ENCODE data around the gene NFAM1.

Gene NFAM1

DNA sequence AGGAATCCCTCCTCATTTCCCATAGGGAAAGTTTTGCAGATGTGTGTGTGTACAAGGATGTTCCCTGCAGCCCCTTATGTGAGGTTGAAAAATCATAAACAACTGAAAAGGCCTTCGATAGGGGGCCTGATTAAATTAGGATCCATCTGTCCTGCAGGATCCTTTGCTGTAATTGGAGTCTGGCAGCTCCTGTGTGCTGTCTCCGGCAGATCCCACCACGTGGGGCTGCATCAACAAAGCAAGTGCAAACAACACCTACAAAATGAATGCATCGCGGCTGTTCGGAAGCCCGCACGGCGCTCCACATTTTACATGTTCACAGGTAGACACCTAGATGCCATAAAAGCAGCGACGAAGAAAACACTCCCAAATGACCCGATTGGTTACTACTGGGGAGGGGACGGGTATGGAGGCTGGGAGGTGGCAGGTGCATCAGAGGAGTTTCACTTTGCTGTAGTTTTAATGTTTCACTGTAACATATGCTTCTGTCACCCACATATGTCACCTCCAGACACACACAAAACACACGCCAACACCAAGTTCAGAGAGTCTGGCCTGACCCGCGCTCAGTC, 52.2 kb downstream of the NFAM1 start:
- DNase-seq, result no peak

DNA sequence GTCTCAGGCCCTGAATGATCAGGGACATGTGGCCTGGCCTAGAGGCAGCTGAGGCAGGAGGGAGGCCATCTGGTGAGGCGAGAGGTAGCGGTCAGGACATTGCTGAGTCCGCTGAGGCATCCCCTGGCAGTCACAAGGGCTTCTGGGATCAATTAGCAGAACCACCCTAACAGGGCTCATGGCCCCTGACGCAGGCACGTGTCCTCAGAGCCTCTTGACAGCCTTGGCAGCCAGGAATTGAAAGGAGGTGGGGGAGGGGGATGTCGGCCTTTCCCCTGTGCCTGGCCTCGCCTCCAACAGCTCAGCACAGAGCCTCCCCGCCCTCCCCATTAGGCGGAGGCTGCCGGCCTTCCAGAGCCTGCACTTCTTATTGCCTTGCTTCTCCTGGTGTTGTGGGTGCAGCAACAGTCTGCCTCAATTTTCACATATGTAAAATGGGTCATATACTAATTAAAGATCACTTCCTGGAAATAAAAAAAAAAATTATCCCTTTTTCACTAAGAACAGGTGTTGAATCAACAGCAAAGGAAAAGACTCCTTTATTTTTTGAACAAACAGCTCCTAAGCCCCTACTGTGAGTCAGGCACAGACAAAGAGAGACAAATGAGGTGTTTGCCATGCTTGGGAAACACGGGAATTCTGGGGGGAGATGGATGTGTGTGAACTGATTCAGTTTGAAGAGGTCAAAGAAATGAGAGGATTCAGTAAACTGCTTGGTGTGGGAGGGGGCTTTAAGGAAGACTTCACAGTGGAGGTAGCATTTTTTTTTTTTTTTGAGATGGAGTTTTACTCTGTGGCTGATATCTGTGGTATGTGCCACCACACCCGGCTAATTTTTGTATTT, 55.3 kb downstream of the NFAM1 start:
- no peak for DNase-seq

DNA sequence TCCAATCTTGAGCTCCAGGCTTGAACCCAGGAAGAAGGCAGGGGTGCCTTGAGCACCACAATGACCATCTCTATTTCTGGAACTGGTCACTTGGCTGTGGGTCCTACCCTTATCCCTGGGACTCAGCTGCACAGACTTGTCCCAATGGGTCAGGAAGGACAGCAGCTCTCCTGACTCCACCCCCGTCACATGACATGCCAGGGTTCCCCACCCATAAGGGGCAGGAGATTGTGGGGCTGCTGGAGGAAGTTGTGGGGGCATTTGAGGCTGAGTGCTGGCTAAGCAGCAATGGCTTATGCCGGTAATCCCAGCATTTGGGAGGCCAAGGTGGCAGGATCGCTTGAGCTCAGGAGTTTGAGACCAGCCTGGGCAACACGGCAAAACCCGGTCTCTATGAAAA, 56.2 kb downstream of the NFAM1 start:
- DNase-seq, result no peak

DNA sequence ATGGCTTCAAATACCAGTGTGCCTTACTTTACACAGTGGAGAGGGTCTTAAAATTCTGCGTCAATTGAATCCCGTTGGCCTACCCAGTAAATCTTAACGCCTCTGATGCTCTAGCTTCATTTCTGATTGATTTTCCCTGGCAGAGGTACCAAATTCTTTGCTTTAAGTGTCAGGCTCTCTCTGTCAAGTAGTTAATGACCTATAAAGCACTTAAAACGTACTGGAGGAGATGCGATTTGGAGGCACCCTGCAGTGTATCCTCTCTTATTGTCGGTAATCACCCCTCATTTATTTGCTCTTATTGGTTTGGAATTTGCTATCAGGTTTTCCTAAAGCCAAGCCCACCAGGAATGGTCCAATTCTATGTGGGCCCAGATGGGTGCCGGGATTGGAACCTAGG, 59.2 kb downstream of the NFAM1 start:
- DNase-seq, result no peak

DNA sequence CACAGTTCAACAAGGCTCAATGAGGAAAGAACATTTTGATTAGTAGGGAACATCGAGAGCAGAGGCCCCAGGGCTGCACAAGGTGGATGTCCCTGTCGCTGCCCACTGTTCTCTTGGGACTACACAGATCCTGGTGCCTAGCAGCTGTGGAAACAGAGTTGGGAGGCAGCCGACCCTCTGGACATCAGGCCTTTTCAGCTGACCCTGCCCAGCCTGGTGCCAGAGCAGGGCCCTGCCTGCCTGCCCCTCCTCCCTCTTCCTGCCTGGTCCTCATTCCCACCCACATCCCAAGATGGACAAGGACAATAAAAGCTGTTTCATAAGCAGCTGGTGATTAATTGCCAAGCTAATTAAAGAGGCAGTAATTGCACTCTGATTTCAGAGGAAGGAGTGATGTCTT, 60.7 kb downstream of the NFAM1 start:
- DNase-seq, result no peak

DNA sequence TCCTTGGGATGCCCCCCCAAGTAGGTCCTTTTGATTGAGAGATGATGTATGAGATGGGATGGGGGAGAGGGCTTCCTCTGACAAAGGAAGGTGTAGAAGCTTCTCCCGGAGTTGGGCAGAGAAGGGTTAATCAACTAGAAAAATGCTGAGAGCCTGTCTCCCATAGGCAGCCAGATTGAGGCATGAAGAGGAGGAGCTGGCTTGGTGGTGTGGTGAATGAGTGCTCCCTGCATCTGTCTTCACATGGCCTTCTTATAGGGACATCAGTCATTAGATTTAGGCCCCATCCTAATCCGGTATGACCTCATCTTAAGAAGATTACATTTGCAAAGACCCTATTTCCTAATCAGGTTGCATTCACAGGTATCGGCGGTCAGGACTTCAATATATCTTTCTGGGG, 61.1 kb downstream of the NFAM1 start:
- DNase-seq, result no peak

DNA sequence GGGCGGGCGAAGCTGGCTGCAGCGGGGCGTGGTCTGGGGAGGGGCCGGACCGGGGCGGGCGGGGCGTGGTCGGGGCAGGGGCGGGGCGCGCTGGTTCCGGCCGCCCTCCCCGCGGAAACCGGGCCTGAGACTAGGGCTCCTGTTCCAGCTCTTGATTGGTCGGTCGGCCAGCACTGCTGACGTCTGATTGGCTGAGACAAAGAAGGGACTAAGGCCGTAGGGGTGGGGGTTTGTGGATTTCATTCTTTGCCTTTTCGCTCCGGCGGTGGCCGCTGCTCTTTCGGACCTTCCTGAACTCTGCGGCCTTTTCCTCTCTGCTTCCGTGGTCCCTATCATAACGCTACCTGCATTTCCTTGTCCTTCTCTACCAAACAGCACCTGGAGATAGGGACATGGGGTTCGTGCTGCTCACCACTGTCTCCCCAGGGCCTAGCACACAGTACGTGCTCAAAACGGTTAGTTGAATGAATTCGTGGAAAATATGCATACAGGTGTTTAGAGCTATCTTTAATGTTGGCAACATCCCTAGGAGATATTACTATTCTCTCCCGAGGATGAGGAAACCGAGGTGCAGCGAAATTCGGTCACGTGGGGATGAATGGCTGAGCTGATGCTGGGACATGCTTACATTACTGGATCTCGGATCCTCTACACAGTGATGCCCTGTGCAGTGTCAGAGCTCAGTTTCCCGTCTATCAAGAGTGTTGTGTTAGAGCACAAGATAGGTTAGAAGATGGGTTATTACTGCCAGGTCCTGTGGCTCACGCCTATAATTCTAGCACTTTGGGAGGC, 62.8 kb downstream of the NFAM1 start:
- peak; percentile 68 to 88 (median 78) for DNase-seq

DNA sequence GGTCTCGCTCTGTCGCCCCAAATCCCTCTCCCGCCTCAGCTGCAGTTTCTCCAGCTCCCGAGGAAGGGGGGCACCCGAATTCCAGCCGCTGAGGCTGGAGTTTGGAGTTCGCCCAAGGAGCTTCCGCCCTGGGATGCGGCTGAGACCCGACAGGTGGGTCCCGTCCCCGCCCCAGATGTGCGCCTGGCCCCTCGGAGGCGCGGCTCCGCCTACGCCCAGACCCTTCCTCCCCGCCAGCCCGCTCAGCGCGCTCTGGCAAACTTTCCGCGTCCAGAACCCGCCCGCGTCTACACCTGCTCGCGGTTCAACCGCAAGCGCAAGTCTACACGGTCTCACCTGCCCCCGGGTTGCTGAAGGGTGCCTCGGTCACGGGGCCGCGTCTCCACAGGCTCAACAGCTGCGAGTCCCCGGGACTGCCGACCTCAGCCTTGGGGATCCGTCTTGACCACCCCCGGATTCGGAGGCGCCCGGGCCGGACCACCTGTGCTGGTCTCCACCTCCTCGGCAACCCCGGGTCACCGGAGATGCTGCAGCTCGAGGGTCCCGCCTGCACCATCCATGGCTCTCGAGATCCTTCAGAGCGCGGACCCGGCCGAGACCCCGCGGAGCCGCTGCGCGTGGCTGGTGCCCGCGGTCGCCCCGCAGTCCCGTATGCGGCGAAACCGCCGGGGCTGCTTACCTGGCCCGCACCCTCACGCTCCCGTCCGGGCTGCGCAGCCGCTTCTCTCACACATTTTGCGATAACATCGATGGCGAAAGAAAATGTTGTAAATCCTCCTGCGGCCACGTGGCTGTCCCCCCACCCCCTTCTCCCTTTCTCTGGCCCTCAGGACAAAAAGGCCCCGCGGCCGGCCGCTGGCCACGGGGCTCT, 63.6 kb downstream of the NFAM1 start:
- peak in 2 of 5 donors; percentile 12 to 23 for DNase-seq

DNA sequence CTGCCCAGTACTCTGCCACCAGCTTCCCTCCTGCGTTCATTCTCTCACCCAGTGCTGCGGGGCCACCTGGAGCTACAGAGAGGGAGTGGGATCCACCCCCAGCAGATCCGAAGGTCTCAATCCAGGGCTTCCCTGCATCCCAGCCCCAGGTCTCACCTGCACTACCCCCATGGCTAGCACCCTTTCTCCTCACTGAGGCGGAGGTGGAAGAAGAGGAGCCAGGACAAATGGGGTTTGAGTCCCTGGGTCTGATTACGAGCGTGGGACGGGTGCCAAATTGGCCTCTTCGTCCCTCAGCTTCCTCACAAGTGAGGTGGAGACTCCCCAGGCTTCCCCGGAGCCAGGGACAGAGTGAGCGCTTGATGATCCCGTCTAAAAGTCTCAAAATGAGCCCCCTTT, 64.2 kb downstream of the NFAM1 start:
- DNase-seq, result no peak

DNA sequence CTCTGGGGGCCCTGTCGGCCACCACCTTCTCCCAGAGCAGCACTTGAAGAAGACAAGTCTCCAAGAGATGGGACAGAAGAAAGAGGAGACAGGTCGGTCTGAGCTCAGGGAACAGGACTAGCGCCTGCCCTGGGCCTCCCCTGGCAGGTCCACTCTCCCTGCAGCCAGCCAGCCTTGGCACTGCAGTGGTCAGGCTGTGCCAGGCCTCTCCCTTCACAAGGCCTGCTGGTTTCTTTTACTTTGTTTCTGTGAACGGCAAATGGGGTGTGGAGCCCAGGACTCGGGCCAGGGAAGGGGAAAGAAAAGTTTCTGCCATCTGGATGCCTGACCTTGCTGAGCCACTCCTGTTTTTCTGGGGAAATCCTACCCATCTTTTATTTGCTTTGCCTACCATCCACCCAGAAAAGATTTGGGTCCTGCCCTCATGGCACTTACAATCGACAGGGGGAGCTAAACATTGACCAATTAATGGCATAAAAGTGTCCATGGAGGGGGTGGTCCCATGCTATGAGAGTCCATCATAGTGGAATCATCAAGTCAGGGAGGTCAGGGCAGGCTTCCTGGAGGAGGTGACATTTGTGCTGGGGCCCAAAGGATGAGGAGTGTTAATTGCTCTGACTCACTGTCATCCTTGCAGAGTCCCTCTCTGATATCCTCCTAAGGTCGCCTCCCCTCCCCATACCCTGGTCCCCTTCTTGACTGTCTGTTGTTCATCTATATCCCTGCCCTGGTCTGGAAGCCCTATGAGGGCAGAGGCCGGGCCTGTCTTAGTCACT, 65.2 kb downstream of the NFAM1 start:
- no peak for DNase-seq

DNA sequence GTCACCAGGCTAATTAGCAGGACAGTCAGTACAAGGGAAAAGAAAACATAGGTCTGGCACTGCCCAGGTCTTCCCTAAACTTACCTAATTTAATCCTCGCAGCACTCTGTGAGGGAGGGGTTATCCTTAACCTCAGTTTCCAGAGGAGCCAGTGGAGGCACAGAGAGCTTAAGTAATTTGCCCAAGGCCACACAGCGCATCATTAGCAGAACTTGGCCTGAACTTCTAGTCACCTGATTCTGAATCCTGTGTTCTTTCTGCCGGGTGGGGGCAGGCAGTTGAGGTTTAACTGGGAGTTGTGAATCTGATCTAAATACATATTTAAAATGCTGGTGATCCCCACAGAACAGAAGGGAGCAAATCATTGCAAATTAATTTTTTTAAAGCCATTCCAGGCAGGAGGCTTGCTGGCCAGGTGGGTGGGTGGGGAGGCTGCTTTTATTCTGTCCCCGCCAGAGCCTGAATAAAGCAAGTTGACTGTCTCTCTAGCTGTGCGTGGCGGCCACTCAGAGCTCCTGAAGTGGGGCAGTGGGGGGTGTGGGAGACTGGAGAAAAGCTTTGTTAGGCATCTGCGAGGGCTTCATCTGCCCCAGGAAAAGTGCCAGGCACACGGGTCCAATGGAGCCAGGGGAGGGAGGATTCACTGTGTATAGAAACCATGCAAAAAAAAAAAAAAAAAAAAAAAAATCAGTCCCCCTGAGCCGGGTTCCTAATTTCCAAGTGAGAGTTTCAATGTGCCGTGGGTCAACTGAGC, 66.1 kb downstream of the NFAM1 start:
- DNase-seq, result no peak

DNA sequence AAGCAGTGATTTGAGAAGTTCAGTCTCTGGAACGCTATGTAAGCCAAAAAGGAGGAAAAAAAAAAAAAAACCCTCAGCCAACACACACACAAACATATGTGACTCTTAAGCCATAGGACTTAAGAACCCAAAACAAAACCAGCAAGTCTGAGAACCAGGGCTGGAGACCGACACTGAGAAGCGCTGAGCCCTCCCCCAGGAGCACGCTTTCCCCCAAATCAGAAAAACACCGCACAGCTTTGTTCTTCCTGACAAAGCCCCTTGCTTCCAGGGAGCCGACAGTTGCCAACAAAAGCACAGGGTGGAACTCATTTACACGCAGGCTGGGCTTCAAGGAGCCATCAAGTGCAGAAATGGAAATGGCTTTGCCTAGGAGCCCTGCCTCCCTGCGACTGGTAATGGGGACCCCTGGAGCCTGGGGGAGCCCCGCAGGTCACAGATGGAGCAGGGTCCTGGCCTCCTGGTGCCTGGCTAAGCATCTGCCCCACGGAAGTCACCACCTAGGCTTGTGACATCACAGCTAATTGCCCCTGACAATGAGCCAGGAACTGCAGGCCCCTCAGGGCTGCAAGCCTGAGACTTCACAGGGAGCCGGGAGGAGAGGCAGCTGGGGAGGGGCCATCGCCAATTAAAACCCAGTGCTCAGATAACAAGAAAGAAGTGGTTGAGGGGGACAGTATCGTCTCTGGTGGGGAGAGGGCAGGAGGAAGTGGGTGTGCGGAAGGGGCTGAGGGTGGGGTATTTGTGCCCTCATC, 66.9 kb downstream of the NFAM1 start:
- DNase-seq, result no peak

DNA sequence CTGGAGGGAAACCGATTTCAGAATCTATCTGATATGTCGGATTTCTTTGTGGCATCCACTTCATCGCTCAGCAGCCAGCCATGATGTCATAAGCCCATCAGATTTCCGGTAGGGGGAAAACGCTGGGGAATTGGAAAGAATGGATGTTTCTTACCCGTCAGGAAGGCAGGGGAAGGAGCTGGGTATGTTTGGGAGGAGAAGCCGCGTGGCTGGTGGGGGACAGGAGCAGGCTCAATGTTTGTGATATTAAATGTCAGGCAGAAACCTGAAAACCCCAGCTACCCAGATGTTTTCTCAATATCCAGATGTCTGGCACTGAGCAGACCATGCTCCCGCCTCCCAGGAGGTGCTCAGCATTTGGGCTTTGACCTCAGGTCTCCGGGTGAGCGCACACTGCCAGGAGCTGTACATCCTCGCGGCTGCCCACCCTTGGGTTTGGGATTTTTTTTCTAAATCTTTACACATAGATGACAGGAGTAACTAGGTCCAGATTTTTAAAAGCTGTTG, 67.5 kb downstream of the NFAM1 start:
- no peak for DNase-seq

DNA sequence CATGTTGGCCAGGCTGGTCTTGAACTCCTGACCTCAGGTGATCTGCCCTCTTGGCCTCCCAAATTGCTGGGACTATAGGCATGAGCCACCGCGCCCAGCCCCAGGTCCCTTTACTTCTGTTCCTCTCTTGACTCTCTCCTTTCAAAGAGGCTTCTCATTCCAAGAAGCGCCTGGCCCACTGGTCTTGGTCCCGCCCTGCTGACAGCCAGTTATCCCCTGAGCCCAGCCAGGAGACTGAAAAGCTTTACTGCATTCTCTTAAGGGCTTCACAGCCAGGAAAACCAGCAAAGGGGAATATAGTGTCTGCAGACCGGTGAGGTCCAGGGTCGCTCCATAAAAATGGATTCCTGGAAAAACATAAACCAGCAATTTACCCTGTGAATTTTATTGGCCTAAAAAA, 68.3 kb downstream of the NFAM1 start:
- no peak for DNase-seq

DNA sequence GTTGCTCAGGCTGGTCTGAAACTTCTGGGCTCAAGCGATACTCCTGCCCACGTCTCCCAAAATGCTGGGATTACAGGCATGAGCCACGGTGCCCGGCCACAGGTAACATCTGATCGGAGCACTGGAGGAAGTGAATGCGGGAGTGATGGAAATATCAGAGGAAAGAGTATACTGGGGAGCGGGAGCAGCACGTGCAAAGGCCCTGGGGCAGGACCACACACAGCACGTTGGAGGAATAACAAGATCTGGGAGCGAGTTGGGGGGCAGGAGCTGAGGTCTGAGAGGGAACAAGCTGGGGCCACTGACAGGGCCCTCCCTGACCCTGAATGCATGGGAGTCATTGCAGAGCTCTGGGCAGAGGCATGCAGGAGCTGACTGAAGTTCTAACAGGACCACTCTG, 70.7 kb downstream of the NFAM1 start:
- DNase-seq, result no peak

DNA sequence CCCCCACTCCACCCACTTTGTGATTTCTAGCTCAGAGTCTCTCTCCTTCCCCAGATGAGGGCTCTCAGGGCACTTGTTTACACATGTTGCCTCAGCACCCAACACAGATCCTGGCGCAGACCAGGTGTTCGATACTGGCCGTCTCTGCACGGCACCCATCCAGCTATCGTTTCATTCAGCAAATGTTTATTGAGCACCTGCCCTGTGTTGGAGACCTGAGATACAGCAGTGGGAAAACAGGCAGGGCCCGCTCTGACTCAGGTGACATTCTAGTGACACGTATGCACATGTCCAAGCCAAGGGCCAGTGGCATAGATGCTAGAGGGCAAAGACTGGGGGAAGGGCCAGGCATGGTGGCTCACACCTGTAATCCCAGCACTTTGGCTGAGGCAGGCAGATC, 71.9 kb downstream of the NFAM1 start:
- DNase-seq, result no peak

DNA sequence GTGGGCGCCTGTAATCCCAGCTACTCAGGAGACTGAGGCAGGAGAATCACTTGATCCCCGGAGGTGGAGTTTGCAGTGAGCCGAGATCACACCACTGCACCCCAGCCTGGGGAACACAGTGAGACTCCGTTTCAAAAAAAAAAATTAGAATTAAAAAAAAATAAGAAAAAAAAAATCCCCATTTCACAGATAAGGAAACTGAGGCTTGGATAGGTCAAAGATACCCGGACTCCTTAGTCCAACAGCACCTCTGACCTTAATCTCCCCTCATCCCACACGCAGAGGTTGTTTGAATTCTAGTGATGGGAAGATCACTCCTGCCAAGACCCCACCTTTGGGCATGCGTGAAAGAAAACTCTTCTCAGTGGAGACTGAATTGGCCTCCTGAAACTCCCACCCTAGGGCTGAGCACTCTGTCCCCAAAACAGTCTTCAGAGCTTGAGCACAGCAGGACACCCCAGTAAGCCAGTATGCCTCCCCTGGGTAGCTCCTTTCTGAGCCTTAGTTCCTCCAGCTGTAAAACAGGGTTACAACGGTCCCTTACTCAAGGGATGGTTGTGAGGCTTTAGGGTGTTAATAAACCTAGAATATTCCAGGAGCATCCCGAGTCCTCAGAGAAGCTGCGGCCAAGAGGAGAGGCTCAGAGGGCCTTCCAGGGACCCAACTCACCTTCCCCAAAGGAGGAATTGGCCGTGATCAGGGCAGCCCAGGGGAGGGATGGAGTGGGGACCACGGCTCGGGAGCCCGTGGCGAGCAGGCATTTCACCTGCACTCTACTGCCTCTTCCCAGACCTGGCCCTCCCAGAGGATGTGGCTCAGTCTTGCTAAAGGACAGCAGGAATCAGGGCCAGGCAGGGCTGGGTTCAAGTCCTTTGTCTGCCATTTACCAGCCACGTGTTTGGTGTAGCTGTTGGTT, 73.3 kb downstream of the NFAM1 start:
- DNase-seq, result no peak

DNA sequence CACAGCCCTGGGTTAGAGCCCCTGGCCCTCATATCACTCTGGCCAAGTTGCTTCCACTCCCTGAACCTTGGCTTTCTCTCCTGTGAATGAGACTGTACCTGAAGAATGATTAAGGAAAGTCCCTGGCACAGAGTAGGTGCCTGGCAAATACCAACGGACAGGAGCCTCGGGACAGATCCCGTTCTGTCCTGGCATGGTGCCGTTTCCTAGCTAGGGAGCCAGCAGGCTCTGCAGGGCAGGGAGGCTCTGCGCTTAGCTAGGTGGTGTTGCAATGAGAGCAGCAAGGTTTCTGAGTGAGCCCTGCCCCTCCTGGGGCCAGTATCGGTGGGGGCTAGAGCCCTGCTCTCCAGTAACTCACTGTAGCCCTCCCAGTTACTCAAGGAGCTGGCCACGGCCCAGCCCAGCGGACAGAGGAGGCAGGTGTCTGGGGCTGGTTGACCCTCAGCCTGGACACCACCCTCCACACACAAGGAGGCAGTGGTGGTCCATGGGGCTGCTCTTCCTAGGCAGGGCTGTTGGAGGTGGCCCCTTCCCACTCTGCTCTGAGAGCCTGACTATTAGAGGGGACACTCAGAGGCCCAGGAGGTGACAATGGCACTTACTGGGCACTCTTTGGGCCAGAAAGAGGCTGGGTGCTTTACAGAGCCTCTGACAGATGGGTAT, 74.4 kb downstream of the NFAM1 start:
- DNase-seq, result no peak

DNA sequence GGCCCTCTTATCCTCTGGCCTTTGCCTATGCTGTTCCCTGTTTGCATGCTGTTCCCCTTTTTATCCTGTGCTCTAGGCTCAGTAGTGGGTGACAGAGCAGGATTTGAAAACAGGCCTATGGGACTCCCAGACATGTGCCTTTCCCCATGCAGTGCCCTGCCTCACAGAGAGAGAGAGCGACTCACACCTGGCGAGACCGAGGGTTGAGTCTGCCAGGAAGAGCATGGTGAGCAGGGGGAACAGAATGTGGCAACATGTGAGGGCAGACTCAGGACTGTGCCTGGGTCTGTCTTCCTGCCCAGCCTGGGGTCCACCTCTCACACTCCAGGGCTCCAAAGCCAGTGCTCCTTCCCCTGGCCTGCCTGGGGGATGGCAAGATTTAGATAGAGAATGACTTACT, 75.0 kb downstream of the NFAM1 start:
- DNase-seq, result no peak
